Esophagus squamous epithelium (tissue), 5 donors: Measurements from ENCODE around the gene TGFB1I1. TPM values are rescaled to one million over a fixed set of nuclear protein-coding genes. Genes with fewer than 3 reads are reported as not detected.

Source experiments
- DNase-seq: peaks from one replicate; lab custom pipeline; 2025; lab: John Stamatoyannopoulos, UW
- H3K27ac ChIP-seq, 4 donors: fragments of 200-600 bp; sonication (generic); one replicate each; pipeline ENCODE4 v1.5.1; 2016 to 2019; ENCODE audit warnings: mild to moderate bottlenecking in 1 of 4
- H3K27me3 ChIP-seq, 4 donors: fragments of 200-600 bp; sonication (generic); 1 replicate in 3 of 4; 2 replicates in 1 of 4; pipeline versions ENCODE4 v1.5.1 to v1.6.0; 2017 to 2021; ENCODE audit warnings: antibody characterized with exemption in 1 of 4
- H3K36me3 ChIP-seq, 3 donors: fragments of 200-600 bp; sonication (generic); one replicate each; pipeline ENCODE4 v1.5.1; 2016 to 2019
- H3K4me1 ChIP-seq, 3 donors: fragments of 200-600 bp; sonication (generic); one replicate each; pipeline ENCODE4 v1.5.1; 2017 to 2019
- H3K4me3 ChIP-seq, 4 donors: fragments of 200-600 bp; sonication (generic); 1 replicate in 3 of 4; 2 replicates in 1 of 4; pipeline ENCODE4 v1.5.1; 2016 to 2019; ENCODE audit warnings: mild to moderate bottlenecking in 2 of 4, moderate library complexity in 1 of 4
- H3K9me3 ChIP-seq, 3 donors: fragments of 200-600 bp; sonication (generic); one replicate each; pipeline ENCODE4 v1.5.1; 2016 to 2019
- POLR2A ChIP-seq, 4 donors: fragments of 450-650 bp; IDR thresholded peaks; one replicate each; pipeline ENCODE4 v1.6.1; 2017; ENCODE audit warnings: antibody characterized with exemption in 4 of 4, mild to moderate bottlenecking in 4 of 4, moderate library complexity in 3 of 4
- WGBS, 2 donors: methylation state at CpG; one replicate each; pipeline ENCODE4 v1.1.5; 2018; 5-methylcytosine and 5-hydroxymethylcytosine counted together
- intact Hi-C: fragments of 100-400 bp; cut with DNase I; formaldehyde crosslinking; loops from one replicate; pipeline ENCODE4 v1.15.0; 2022
- total RNA-seq, 4 donors: library from RNA; depleted of rRNA; stranded (reverse); fragments of >200 nt; gene quantifications; one replicate each; pipeline ENCODE4 v1.1.0, GENCODE V29; 2016
- TF ChIP-seq, protein P1 (sequence below), 6 experiments: fragments of 450-650 bp in 4 of 6; fragments of 200-600 bp in 2 of 6; sonication (generic) in 2 of 6; IDR thresholded peaks; one replicate each; pipeline ENCODE4 v1.5.1; 2016 to 2019; ENCODE audit warnings: antibody characterized with exemption in 6 of 6, mild to moderate bottlenecking in 4 of 6, moderate library complexity in 4 of 6
- donor health status: DM: yes; HTN: yes; CAD: no.

TGFB1I1 gene
- total RNA-seq, 4 donors from 2014 or later, result 7.5 to 70.6 (median 11.1) TPM

DNA sequence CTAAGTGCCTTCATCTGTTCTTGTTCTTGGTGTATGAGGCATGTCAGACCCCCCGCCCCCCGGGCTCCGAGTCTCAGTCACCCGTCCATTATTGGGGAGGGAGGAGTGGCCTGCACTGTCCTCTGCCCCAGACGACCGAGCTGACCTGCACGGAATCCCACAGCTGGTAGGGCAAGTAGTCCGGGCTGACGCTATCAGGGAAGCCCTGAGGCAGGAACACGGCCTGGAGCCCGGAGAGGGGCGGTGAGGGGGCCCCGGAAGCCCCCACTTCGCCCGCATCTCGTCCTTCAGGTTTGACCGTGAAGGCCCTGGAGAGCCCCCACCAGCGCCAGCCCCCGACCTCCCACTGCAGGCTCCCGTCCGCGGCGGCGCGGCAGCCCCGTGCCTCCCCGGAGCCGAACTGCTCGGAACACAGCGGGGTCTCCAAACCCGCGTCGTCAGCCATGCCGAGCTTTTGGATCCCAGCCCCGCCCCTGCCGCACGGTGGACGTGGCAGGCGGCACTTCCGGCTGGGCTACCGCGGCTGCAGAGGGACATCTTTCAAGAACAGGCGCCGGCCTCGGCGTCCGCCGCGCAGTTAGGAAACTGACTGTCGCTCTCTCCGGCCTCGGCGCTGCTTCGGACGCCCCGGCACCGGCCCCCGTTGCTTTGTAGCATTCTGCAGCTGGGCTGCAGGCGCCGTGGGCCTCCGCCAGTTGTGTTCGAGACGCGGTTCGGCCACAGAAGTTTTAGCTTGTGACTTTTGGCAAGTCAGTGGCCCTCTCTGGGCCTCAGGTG lies 36.2 kb downstream of the TGFB1I1 start, which contains the start of gene RUSF1:
Gene RUSF1, minus strand, starts transcription at position 463 of the 777 bp plus-strand sequence. Its CDS starts 18 bp downstream, at position 445.
- TF ChIP-seq POLR2A (IDR thresholded peaks at IDR 0.05), result peak in 3 of 4 donors; percentile 59 to 87 (median 63)
- TF ChIP-seq, protein P1, sequence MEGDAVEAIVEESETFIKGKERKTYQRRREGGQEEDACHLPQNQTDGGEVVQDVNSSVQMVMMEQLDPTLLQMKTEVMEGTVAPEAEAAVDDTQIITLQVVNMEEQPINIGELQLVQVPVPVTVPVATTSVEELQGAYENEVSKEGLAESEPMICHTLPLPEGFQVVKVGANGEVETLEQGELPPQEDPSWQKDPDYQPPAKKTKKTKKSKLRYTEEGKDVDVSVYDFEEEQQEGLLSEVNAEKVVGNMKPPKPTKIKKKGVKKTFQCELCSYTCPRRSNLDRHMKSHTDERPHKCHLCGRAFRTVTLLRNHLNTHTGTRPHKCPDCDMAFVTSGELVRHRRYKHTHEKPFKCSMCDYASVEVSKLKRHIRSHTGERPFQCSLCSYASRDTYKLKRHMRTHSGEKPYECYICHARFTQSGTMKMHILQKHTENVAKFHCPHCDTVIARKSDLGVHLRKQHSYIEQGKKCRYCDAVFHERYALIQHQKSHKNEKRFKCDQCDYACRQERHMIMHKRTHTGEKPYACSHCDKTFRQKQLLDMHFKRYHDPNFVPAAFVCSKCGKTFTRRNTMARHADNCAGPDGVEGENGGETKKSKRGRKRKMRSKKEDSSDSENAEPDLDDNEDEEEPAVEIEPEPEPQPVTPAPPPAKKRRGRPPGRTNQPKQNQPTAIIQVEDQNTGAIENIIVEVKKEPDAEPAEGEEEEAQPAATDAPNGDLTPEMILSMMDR (IDR thresholded peaks at IDR 0.05), result peak in 1 of 6 experiments; percentile 38
- DNase-seq, result peak; percentile 63
- Histone ChIP-seq H3K4me1 (peaks cover 14 to 38% (median 25%) of the 10 kb centered on the region in 3 donors), H3K27me3 (no peaks in the 10 kb centered on the region), H3K27ac (peak within 1 kb of the TSS; percentile 91 to 97 (median 94)), H3K9me3 (no peaks in the 10 kb centered on the region), H3K36me3 (peaks cover 0 to 25% (median 0%) of the 10 kb centered on the region in 3 donors), H3K4me3 (peak within 1 kb of the TSS; percentile 73 to 99 (median 94))
- 0% methylated on average over 33 of the region's 65 CpGs; no CpG with 5 or more reads in 1 of the 2 donors for WGBS, 2 donors
- intact Hi-C loops, result no loop called here

DNA sequence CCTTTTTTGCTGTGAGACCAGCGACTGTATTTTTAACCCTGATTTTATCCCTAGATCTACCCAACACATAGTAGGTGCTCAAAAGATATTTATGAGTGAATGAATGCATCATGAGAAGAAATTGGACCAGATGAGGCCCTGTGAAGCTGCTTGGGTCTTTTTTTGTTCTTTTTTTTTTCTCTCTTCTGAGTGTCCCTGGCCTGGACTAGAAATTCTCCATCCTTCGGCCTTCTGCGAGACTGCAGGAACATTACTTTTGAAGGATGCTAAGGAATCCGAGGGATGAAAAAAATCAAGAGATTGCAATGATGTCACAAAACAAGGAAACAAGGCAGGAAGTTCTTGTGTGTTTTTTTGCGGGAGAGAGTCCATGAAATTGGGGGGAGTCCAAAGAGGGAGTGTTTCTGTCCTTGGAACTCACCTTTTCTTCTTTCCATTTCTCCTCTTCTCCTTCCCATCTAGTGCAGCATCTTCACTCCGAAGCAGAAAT lies 36.8 kb downstream of the TGFB1I1 start:
- intact Hi-C loops, result no loop called here
- 9 to 12% methylated on average over 6 of the region's 6 CpGs for WGBS, 2 donors
- no peaks in the 10 kb centered on the region for H3K27me3 ChIP-seq
- peaks cover 0 to 25% (median 0%) of the 10 kb centered on the region in 3 donors for H3K36me3 ChIP-seq
- peaks cover 14 to 38% (median 25%) of the 10 kb centered on the region in 3 donors for H3K4me1 ChIP-seq
- TF ChIP-seq POLR2A (IDR thresholded peaks at IDR 0.05), result no peak
- TF ChIP-seq, protein P1 (IDR thresholded peaks at IDR 0.05), result no peak
- no peaks in the 10 kb centered on the region for H3K9me3 ChIP-seq
- peak overlapping the region; percentile 91 to 97 (median 94) for H3K27ac ChIP-seq
- no peak for DNase-seq
- H3K4me3 ChIP-seq, result peak overlapping the region; percentile 73 to 99 (median 94)

DNA sequence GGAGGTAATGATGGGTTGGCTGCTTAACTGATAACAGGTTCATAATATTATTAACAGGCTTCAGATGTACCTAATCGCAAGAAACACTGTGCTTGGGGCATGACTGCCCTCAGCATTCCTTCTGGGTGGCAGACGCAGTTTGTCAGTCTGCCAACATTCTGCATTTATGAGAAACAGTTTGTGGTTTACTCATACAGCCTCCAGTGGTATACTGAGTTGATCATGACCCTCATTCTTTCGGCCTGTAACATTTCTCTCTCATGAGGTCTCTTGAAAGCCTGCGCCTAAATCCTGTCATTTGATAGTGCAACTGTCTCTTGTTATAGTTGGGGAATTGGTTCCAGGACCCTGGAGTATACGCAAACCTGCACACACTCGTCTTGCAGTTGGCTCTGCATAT lies 41.2 kb downstream of the TGFB1I1 start:
- Histone ChIP-seq H3K27ac (no peak overlapping the region), H3K36me3 (no peaks in the 10 kb centered on the region)

DNA sequence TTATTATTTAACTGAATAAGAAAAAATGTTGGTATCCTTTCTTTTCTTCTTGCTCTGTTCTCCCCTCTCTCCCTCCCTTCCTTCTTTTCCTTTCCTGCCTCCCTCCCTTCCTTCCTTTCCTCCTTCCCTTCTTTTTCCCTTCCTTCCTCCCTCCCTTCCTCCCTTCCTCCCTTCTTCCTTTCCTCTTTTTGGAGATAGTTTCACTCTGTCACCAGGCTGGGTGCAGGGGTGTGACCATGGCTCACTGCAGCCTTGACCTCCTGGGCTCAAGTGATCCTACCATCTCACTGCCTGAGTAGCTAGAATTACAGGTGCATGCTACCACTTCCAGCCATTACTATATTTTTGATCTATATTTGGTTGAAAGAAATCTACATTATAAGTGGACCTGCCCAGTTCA lies 41.9 kb downstream of the TGFB1I1 start:
- no peak for TF ChIP-seq POLR2A (IDR thresholded peaks at IDR 0.05)
- TF ChIP-seq, protein P1 (IDR thresholded peaks at IDR 0.05), result no peak
- H3K36me3 ChIP-seq, result no peaks in the 10 kb centered on the region
- H3K27me3 ChIP-seq, result no peaks in the 10 kb centered on the region
- no peaks in the 10 kb centered on the region for H3K9me3 ChIP-seq
- no peak overlapping the region for H3K4me3 ChIP-seq
- H3K27ac ChIP-seq, result no peak overlapping the region
- H3K4me1 ChIP-seq, result peaks cover 0 to 14% (median 9%) of the 10 kb centered on the region in 3 donors
- intact Hi-C loops, result no loop called here
- no peak for DNase-seq

More for the DNA sequence above, 41.2 kb downstream of the TGFB1I1 start:
- H3K9me3 ChIP-seq, result no peaks in the 10 kb centered on the region
- peaks cover 0 to 17% (median 11%) of the 10 kb centered on the region in 3 donors for H3K4me1 ChIP-seq
- intact Hi-C loops, result no loop called here
- no peak for DNase-seq
- H3K27me3 ChIP-seq, result no peaks in the 10 kb centered on the region
- whole genome bisulfite sequencing, 2 donors, result 70% methylated on average over 6 of the region's 6 CpGs
- TF ChIP-seq, protein P1 (IDR thresholded peaks at IDR 0.05), result no peak
- TF ChIP-seq POLR2A (IDR thresholded peaks at IDR 0.05), result no peak
- H3K4me3 ChIP-seq, result no peak overlapping the region

DNA sequence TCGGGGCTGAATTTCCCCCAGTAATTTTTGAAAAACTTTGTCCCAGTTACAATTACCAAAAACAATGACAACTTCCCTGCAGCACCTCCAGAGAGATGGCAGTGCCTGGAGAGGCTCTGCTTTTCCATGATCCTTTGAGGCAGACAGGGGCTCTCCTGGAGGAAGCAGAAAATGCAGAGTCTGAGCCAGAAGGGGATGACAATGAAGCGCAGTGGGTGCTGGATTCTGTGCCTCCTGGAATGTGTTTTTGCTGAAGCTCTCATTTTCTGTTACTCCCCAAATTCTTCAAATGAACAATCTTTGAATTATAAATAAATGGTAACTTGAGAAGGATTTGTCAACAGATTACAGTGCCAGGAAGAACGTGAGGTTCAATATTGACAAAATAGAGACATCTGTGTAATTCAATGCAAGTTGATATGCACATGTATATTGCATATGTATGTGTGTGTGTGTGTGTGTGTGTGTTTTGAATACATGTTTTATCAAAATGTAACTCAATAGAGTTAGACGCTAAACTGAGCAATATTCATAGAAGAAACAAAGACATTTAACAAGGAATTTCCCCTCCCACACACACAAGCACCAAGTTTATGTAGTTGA lies 45.9 kb downstream of the TGFB1I1 start:
- no peak for TF ChIP-seq POLR2A (IDR thresholded peaks at IDR 0.05)
- TF ChIP-seq, protein P1 (IDR thresholded peaks at IDR 0.05), result no peak
- WGBS, 2 donors, result 65 to 69% methylated on average over 4 of the region's 4 CpGs
- no peak for DNase-seq
- Histone ChIP-seq H3K4me1 (no peaks in the 10 kb centered on the region), H3K27ac (no peak overlapping the region), H3K27me3 (no peaks in the 10 kb centered on the region), H3K9me3 (no peaks in the 10 kb centered on the region), H3K36me3 (no peaks in the 10 kb centered on the region), H3K4me3 (no peak overlapping the region)
- intact Hi-C loops, result no loop called here
